Astrocyte of the spinal cord (primary cell): ENCODE measurements around the gene CDKN1A.
A peak's percentile ranks its signal among the peaks of the same experiment; 100 is the strongest.

ENCODE experiments used
- DNase-seq: peaks from one replicate; pipeline ENCODE4 v3.0.0; 2011; ENCODE audit warnings: low read depth, low spot score
- H3K4me3 ChIP-seq: 2 replicates; pipeline ENCODE4 v1.5.1; 2011; ENCODE audit warnings: low read depth, mild to moderate bottlenecking, low read length, moderate library complexity
- in situ Hi-C: cut with HindIII; loops from 2 replicates; pipeline ENCODE4 v1.10.0; 2017; ENCODE audit warnings: low sequenced_read_pairs
- TF ChIP-seq, protein P1 (sequence below): IDR thresholded peaks from 2 replicates; pipeline ENCODE4 v1.5.1; 2012; ENCODE audit warnings: low read depth, mild to moderate bottlenecking, low read length, inconsistent platforms

The CDKN1A gene

GRCh38 chr6:36636283-36636682 is 42.2 kb upstream of the CDKN1A start:
- H3K4me3 ChIP-seq: no peak overlapping the region
- DNase-seq: no peak
- TF ChIP-seq, protein P1, sequence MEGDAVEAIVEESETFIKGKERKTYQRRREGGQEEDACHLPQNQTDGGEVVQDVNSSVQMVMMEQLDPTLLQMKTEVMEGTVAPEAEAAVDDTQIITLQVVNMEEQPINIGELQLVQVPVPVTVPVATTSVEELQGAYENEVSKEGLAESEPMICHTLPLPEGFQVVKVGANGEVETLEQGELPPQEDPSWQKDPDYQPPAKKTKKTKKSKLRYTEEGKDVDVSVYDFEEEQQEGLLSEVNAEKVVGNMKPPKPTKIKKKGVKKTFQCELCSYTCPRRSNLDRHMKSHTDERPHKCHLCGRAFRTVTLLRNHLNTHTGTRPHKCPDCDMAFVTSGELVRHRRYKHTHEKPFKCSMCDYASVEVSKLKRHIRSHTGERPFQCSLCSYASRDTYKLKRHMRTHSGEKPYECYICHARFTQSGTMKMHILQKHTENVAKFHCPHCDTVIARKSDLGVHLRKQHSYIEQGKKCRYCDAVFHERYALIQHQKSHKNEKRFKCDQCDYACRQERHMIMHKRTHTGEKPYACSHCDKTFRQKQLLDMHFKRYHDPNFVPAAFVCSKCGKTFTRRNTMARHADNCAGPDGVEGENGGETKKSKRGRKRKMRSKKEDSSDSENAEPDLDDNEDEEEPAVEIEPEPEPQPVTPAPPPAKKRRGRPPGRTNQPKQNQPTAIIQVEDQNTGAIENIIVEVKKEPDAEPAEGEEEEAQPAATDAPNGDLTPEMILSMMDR: no peak
- in situ Hi-C loops: no loop called here

- no peak overlapping the region for H3K4me3 ChIP-seq
- in situ Hi-C loops: no loop called here
- no peak for DNase-seq
- TF ChIP-seq, protein P1: no peak
Measured at GRCh38 chr6:36636687-36637418, 41.7 kb upstream of the CDKN1A start.

GRCh38 chr6:36638579-36638978 is 39.9 kb upstream of the CDKN1A start:
- TF ChIP-seq, protein P1: no peak
- no peak for DNase-seq
- in situ Hi-C loops: no loop called here
- no peak overlapping the region for H3K4me3 ChIP-seq

- no peak overlapping the region for H3K4me3 ChIP-seq
- peak; percentile 72 for DNase-seq
- in situ Hi-C loops: no loop called here
- TF ChIP-seq, protein P1: no peak
Measured at GRCh38 chr6:36639171-36639808, 39.2 kb upstream of the CDKN1A start.

GRCh38 chr6:36641543-36641942 is 37.0 kb upstream of the CDKN1A start:
- in situ Hi-C loops: no loop called here
- H3K4me3 ChIP-seq: no peak overlapping the region
- DNase-seq: no peak
- TF ChIP-seq, protein P1: no peak

- in situ Hi-C loops: no loop called here
- TF ChIP-seq, protein P1: no peak
- DNase-seq: peak; percentile 82
- H3K4me3 ChIP-seq: no peak overlapping the region
Measured at GRCh38 chr6:36642913-36643817, 35.3 kb upstream of the CDKN1A start.
